Liver (tissue), 9 donors: ENCODE results near the gene C1QA. TPM values are rescaled to one million over a fixed set of nuclear protein-coding genes. Genes with fewer than 3 reads are reported as not detected.

Experiments
- DNase-seq: peaks from one replicate; pipeline ENCODE4 v3.0.0-alpha.2; 2017; ENCODE audit warnings: low spot score
- H3K27ac ChIP-seq, 2 donors: one replicate each; pipeline ENCODE4 v1.7.0; 2013; ENCODE audit warnings: inconsistent platforms in 2 of 2, low read length in 2 of 2, control low read depth in 1 of 2, low read depth in 1 of 2, mild to moderate bottlenecking in 1 of 2
- H3K27me3 ChIP-seq, 4 donors: one replicate each; pipeline versions ENCODE4 v1.6.1 to v1.7.0; 2013; ENCODE audit warnings: low read length in 3 of 4, inconsistent platforms in 1 of 4, mild to moderate bottlenecking in 1 of 4, moderate library complexity in 1 of 4; ENCODE audit not compliant: control insufficient read depth in 4 of 4, insufficient read depth in 4 of 4
- H3K36me3 ChIP-seq, 4 donors: one replicate each; pipeline versions ENCODE4 v1.6.1 to v1.7.0; 2013; ENCODE audit warnings: low read length in 3 of 4, mild to moderate bottlenecking in 3 of 4, low read depth in 1 of 4, moderate library complexity in 1 of 4; ENCODE audit not compliant: control insufficient read depth in 4 of 4, insufficient read depth in 3 of 4
- H3K4me1 ChIP-seq, 4 donors: one replicate each; pipeline versions ENCODE4 v1.6.1 to v1.7.0; 2013; ENCODE audit warnings: low read length in 3 of 4, mild to moderate bottlenecking in 3 of 4, moderate library complexity in 1 of 4; ENCODE audit not compliant: control insufficient read depth in 4 of 4, insufficient read depth in 4 of 4
- H3K4me3 ChIP-seq, 3 donors: one replicate each; pipeline versions ENCODE4 v1.6.1 to v1.7.0; 2013; ENCODE audit warnings: low read length in 3 of 3, control low read depth in 1 of 3, low read depth in 1 of 3, mild to moderate bottlenecking in 1 of 3
- H3K9ac ChIP-seq, 2 donors: one replicate each; pipeline ENCODE4 v1.7.0; 2013; ENCODE audit warnings: low read length in 2 of 2, mild to moderate bottlenecking in 2 of 2, moderate library complexity in 2 of 2, control low read depth in 1 of 2, low read depth in 1 of 2
- H3K9me3 ChIP-seq, 4 donors: one replicate each; pipeline versions ENCODE4 v1.6.1 to v1.7.0; 2013; ENCODE audit warnings: low read length in 3 of 4; ENCODE audit not compliant: control insufficient read depth in 4 of 4
- ATF3 ChIP-seq: IDR thresholded peaks from 2 replicates; pipeline ENCODE4 v1.6.1; 2016; ENCODE audit warnings: antibody characterized with exemption
- CTCF ChIP-seq: fragments of 150-350 bp; IDR thresholded peaks from 2 replicates; pipeline ENCODE4 v1.5.1; 2017; ENCODE audit warnings: improper control_type of control experiment, low read depth, low read length; ENCODE audit not compliant: missing input control
- EGR1 ChIP-seq, 2 donors: IDR thresholded peaks; 2 replicates each; pipeline ENCODE4 v1.6.1; 2016 to 2018; ENCODE audit warnings: antibody characterized with exemption in 2 of 2, low read depth in 2 of 2
- FOXA1 ChIP-seq: IDR thresholded peaks from 2 replicates; pipeline ENCODE4 v1.6.1; 2016; ENCODE audit warnings: antibody characterized with exemption
- FOXA2 ChIP-seq: IDR thresholded peaks from 2 replicates; pipeline ENCODE4 v1.6.1; 2016; ENCODE audit warnings: antibody characterized with exemption
- HNF4A ChIP-seq, 2 donors: conservative IDR thresholded peaks; 2 replicates each; pipeline ENCODE4 v1.6.1; 2016; ENCODE audit warnings: antibody characterized with exemption in 2 of 2, mild to moderate bottlenecking in 2 of 2
- HNF4G ChIP-seq: IDR thresholded peaks from 2 replicates; pipeline ENCODE4 v1.6.1; 2016; ENCODE audit warnings: antibody characterized with exemption
- JUND ChIP-seq, 2 donors: IDR thresholded peaks; 2 replicates each; pipeline ENCODE4 v1.6.1; 2016; ENCODE audit warnings: antibody characterized with exemption in 2 of 2
- NR2F2 ChIP-seq: IDR thresholded peaks from 2 replicates; pipeline ENCODE4 v1.6.1; 2016; ENCODE audit warnings: antibody characterized with exemption
- REST ChIP-seq: IDR thresholded peaks from 2 replicates; pipeline ENCODE4 v1.6.1; 2016; ENCODE audit warnings: antibody characterized with exemption, mild to moderate bottlenecking
- RXRA ChIP-seq, 2 donors: IDR thresholded peaks; 2 replicates each; pipeline ENCODE4 v1.6.1; 2017 to 2018; ENCODE audit warnings: antibody characterized with exemption in 2 of 2, mild to moderate bottlenecking in 1 of 2
- SP1 ChIP-seq: IDR thresholded peaks from 2 replicates; pipeline ENCODE4 v1.6.1; 2018; ENCODE audit warnings: antibody characterized with exemption, mild to moderate bottlenecking
- TAF1 ChIP-seq: conservative IDR thresholded peaks from 2 replicates; pipeline ENCODE4 v1.6.1; 2016; ENCODE audit warnings: antibody characterized with exemption, mild to moderate bottlenecking
- YY1 ChIP-seq: IDR thresholded peaks from 2 replicates; pipeline ENCODE4 v1.6.1; 2016; ENCODE audit warnings: antibody characterized with exemption, mild to moderate bottlenecking
- WGBS: extraction: QIAGEN DNeasy Blood & Tissue Kit; methylation state at CpG from one replicate; pipeline ENCODE4 v1.1.7; 2013; 5-methylcytosine and 5-hydroxymethylcytosine counted together
- polyA plus RNA-seq, 2 donors: library from polyadenylated mRNA; stranded (reverse) in 1 of 2; unstranded in 1 of 2; fragments of 200-250 nt in 1 of 2; fragments of >200 nt in 1 of 2; fragmentation: Nextera tagmentation in 1 of 2; extraction: Ambion mirVana in 1 of 2; gene quantifications; one replicate each; pipeline versions ENCODE4 v1.2.1 to v1.2.3, GENCODE V29; 2013 to 2015
- total RNA-seq, 2 donors: library from RNA; depleted of rRNA; stranded (reverse); fragments of >200 nt; gene quantifications; one replicate each; pipeline ENCODE4 v1.2.3, GENCODE V29; 2014
- TF ChIP-seq, protein P1 (sequence below): IDR thresholded peaks from 2 replicates; pipeline ENCODE4 v1.6.1; 2016; ENCODE audit warnings: antibody characterized with exemption
- TF ChIP-seq, protein P2 (sequence below): IDR thresholded peaks from 2 replicates; pipeline ENCODE4 v1.6.1; 2016; ENCODE audit warnings: antibody characterized with exemption
- donor health status: healthy.
- donor health status: healthy.
- donor health status: healthy.
- donor health status: healthy.
- donor health status: healthy.

Gene C1QA
- total and polyA plus RNA-seq, 4 donors: 73.0 to 243 (median 94.6) TPM

DNA sequence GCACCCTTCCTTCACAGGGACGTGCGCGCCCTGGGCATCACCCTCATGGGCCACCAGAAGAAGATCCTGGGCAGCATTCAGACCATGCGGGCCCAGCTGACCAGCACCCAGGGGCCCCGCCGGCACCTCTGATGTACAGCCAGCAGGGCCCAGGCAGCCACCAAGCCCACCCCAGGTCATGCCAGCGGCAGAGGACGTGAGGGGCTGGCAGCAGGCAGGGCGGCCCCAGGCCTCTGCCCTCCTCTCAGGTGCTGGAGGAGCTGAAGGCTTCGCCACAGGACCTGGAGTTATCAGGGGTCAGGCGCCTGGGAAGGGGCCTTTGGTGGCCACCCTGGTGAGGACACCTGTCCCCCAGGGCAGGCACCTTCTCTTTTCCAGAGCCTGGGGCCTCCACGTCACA is 34.8 kb upstream of the C1QA start:
- no peak for DNase-seq
- Histone ChIP-seq H3K36me3 (no peaks in the 10 kb centered on the region), H3K4me1 (no peaks in the 10 kb centered on the region), H3K27ac (no peak overlapping the region), H3K27me3 (peaks cover 0 to 4% (median 3%) of the 10 kb centered on the region in 4 donors), H3K9ac (no peak overlapping the region), H3K4me3 (no peak overlapping the region), H3K9me3 (no peaks in the 10 kb centered on the region)
- TF ChIP-seq CTCF (no peak), JUND (IDR thresholded peaks at IDR 0.05) (no peak), NR2F2 (no peak), FOXA1 (no peak), REST (no peak), RXRA (IDR thresholded peaks at IDR 0.05) (no peak), ATF3 (no peak), EGR1 (IDR thresholded peaks at IDR 0.05; ENCODE audit: low read depth in 2 of 2) (no peak), HNF4G (no peak), HNF4A (conservative IDR thresholded peaks at IDR 0.05) (no peak), SP1 (no peak), YY1 (no peak), TAF1 (no peak), FOXA2 (no peak)
- TF ChIP-seq, protein P1, sequence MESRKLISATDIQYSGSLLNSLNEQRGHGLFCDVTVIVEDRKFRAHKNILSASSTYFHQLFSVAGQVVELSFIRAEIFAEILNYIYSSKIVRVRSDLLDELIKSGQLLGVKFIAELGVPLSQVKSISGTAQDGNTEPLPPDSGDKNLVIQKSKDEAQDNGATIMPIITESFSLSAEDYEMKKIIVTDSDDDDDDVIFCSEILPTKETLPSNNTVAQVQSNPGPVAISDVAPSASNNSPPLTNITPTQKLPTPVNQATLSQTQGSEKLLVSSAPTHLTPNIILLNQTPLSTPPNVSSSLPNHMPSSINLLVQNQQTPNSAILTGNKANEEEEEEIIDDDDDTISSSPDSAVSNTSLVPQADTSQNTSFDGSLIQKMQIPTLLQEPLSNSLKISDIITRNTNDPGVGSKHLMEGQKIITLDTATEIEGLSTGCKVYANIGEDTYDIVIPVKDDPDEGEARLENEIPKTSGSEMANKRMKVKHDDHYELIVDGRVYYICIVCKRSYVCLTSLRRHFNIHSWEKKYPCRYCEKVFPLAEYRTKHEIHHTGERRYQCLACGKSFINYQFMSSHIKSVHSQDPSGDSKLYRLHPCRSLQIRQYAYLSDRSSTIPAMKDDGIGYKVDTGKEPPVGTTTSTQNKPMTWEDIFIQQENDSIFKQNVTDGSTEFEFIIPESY: no peak
- TF ChIP-seq, protein P2, sequence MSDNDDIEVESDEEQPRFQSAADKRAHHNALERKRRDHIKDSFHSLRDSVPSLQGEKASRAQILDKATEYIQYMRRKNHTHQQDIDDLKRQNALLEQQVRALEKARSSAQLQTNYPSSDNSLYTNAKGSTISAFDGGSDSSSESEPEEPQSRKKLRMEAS: no peak
- WGBS: 88% methylated on average over 12 of the region's 12 CpGs

DNA sequence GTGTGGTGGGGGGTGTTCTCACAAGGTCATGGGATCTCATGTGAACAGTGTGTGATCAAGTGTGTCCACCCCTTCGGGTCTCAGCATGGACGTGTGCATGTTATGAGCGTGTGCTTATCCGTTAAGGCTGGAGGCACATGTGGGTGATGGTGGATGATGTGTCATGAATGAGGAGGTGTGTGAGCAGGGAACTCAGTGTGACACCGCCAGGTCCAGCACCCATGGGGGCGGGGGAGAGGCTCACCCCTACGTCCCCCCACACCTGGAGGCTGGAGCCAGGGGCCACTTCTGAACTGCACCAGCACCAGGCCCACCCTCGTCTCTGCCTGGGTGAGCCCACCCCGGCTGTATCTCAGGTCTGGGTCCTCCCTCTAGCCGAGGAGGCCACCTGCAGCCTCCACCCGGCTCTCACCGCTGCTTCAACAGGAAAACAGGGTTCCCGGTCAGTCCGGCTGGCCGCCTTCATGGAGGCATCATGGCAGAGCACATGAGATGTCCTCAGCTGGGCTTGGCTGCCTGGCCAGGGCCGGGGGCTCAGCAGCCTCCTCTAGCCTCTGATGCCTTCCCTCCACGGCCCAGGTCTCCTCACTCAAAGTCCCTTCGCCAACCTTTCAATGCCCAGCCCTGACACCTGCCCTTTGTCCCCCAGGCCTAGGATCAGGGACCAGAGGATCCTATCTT is 34.2 kb upstream of the C1QA start:
- H3K27me3 ChIP-seq: peaks cover 0 to 4% (median 3%) of the 10 kb centered on the region in 4 donors
- no peak overlapping the region for H3K27ac ChIP-seq
- DNase-seq: no peak
- H3K4me1 ChIP-seq: no peaks in the 10 kb centered on the region
- no peak overlapping the region for H3K4me3 ChIP-seq
- H3K9ac ChIP-seq: no peak overlapping the region
- 81% methylated on average over 18 of the region's 18 CpGs for WGBS
- no peaks in the 10 kb centered on the region for H3K36me3 ChIP-seq
- TF ChIP-seq SP1 (no peak), HNF4A (conservative IDR thresholded peaks at IDR 0.05) (no peak), REST (no peak), JUND (IDR thresholded peaks at IDR 0.05) (no peak), FOXA1 (no peak), CTCF (no peak), EGR1 (IDR thresholded peaks at IDR 0.05; ENCODE audit: low read depth in 2 of 2) (no peak), HNF4G (no peak), ATF3 (no peak), TAF1 (no peak)
- H3K9me3 ChIP-seq: no peaks in the 10 kb centered on the region
